Measurements from ENCODE around the gene TMEM258. TPM values are rescaled to one million over a fixed set of nuclear protein-coding genes. Genes with fewer than 3 reads are reported as not detected.

TMEM258 gene
- total RNA-seq, 1 donor from 2014 or later: 162 TPM

DNA sequence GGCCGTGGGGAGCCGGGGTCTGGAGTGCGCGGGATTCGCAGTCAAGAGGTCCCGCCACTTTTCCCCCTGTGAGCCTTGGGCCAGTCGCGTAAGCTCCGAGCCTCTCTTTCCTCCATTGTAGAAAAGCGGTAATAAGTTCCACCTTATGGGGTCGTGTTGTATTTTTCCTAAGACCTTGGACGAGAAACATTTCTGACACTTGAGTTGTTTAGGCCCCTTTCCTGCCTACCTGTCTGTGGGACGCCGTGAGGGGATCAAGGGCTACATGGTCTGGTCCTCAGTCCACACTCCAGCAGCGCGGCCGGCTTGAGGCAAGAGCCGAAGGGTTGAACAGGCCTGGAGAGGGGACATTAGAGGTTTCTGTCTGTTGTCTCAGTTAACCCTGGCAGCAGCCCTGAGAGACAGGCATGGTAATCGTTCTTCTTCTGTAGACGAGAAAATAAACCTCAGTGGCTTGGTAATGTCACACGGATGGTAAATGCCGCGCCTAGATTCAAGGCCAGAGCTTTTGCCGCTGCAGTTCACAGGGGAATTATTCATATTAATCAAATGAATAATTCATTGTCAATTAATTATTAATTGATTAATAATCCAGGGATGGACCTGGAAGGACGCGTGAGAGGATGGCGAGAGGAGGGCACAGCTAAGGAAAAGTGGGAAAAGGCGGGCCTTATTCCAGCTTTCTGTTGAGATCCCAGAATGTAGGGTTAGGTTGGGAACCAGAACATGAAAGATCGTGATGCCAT lies 857 bp upstream of the TMEM258 start:
- Mint-ChIP-seq H3K9me3 (no peaks in the 10 kb centered on the region), H3K36me3 (peaks cover 4% of the 10 kb centered on the region), H3K4me3 (peak overlapping the region; percentile 98), H3K4me1 (ENCODE audit: unreplicated experiment) (peaks cover 14% of the 10 kb centered on the region), H3K27ac (peak overlapping the region; percentile 98), H3K27me3 (no peaks in the 10 kb centered on the region)
- TF ChIP-seq, protein P1, sequence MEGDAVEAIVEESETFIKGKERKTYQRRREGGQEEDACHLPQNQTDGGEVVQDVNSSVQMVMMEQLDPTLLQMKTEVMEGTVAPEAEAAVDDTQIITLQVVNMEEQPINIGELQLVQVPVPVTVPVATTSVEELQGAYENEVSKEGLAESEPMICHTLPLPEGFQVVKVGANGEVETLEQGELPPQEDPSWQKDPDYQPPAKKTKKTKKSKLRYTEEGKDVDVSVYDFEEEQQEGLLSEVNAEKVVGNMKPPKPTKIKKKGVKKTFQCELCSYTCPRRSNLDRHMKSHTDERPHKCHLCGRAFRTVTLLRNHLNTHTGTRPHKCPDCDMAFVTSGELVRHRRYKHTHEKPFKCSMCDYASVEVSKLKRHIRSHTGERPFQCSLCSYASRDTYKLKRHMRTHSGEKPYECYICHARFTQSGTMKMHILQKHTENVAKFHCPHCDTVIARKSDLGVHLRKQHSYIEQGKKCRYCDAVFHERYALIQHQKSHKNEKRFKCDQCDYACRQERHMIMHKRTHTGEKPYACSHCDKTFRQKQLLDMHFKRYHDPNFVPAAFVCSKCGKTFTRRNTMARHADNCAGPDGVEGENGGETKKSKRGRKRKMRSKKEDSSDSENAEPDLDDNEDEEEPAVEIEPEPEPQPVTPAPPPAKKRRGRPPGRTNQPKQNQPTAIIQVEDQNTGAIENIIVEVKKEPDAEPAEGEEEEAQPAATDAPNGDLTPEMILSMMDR (conservative IDR thresholded peaks at IDR 0.05): no peak
- no peak for DNase-seq (ENCODE audit: extremely low spot score, unreplicated experiment)

DNA sequence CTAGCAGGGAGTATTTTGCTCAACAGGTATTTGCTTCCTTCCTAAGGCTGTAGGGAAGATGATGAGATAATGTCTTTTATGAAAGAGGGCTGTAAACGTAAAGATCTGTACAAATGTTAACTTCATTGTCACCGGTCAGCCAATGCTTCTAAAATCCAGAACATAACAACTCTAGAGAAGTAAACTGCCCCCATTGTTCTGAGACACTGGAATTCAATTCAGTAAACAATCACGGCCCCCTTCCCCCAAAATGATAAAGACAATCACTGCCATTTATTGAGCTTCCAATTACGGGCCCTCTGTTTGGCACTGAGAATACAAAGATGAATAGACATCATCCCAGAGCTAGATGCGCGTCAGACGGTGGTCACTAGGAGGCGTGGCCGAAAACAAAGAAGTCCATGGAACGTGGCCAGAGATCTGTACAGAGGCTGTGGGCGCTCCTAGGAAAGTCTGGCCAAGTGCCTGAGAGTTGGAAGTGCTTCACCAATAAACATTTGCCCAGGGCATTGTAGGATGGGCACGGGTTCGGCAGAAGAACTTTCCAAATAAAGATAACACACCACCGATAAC lies 576 bp downstream of the TMEM258 start:
- no peaks in the 10 kb centered on the region for H3K9me3 Mint-ChIP-seq
- peaks cover 8% of the 10 kb centered on the region for H3K4me1 Mint-ChIP-seq (ENCODE audit: unreplicated experiment)
- peaks cover 4% of the 10 kb centered on the region for H3K36me3 Mint-ChIP-seq
- peak overlapping the region; percentile 98 for H3K27ac Mint-ChIP-seq
- H3K4me3 Mint-ChIP-seq: peak overlapping the region; percentile 98
- TF ChIP-seq, protein P1 (conservative IDR thresholded peaks at IDR 0.05): peak; percentile 26
- DNase-seq (ENCODE audit: extremely low spot score, unreplicated experiment): no peak
- H3K27me3 Mint-ChIP-seq: no peaks in the 10 kb centered on the region

DNA sequence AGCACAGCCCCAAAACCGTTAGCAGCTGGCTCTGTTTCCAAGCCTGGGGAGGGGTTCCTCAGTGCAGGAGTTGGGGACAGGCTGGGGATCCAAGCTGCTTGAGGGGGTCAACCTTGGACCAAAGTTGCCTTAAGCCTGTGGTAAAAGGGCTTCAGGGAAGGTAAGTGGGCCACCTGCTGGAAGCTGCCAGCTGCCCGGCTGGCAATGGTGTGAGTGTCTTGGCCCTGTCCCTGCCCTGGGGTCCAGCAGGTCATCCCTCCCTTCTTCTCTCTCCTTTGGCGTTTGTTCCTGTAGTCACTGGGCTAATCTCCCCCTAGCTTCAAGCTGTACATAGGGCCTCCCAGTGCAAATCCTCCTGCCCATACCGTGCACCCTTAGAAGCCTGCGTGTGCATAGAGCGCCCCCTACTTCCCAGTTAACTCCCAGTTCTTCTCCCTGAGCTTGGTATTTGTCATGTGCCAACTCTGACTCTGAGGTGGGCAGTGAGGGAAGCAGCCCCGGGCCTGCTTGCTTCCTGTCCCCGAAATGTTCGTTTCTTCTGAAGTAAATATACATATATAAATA lies 4.4 kb downstream of the TMEM258 start:
- DNase-seq (ENCODE audit: extremely low spot score, unreplicated experiment): no peak
- Mint-ChIP-seq H3K4me1 (ENCODE audit: unreplicated experiment) (peaks cover 15% of the 10 kb centered on the region), H3K27me3 (no peaks in the 10 kb centered on the region), H3K27ac (no peak overlapping the region), H3K9me3 (no peaks in the 10 kb centered on the region), H3K4me3 (no peak overlapping the region), H3K36me3 (peaks cover 6% of the 10 kb centered on the region)
- TF ChIP-seq, protein P1 (conservative IDR thresholded peaks at IDR 0.05): peak; percentile 66

DNA sequence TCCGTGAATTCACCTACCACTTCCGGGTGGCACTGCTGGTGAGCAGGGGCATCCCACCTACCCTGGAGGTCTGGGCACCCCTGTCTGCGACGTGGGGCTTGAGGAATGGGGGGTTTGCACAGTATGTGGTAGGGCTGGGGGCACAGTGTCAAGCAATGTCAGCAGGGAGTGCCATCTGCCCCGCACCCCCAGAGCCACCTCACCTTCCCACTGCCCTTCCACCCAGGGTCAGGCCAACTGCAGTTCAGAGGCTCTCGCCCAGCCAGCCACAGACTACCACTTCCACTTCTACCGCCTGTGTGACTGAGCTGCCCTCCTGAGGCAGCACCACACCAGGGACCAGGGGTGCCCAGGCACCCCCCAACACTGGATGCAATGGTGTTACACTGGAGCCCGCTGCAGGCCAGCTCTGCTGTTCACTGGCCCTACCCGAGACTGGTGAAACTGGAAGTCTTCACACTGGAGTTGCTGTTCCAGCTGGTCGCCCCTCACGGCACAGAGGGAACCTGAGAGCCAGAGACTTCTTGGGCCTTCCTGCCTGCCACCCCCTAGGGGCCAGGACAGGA lies 6.5 kb downstream of the TMEM258 start:
- TF ChIP-seq, protein P1 (conservative IDR thresholded peaks at IDR 0.05): no peak
- Mint-ChIP-seq H3K27me3 (no peaks in the 10 kb centered on the region), H3K36me3 (peaks cover 6% of the 10 kb centered on the region), H3K4me3 (no peak overlapping the region), H3K27ac (no peak overlapping the region), H3K9me3 (no peaks in the 10 kb centered on the region), H3K4me1 (ENCODE audit: unreplicated experiment) (peaks cover 10% of the 10 kb centered on the region)
- no peak for DNase-seq (ENCODE audit: extremely low spot score, unreplicated experiment)

DNA sequence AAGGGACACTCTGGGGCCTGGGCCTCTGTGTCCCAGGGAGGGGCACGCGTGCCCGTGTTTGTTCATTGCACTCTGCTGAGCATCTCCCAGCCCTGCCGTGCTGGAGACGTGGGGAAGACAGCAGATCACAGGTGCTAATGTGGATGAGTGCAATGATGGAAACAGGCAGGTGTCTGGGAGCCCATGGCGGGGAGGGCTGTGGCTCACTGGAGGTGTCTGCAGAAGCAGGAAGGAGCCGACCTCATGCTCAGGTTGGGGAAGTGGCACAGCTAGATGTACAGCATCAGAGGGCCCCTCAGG lies 7.9 kb downstream of the TMEM258 start:
- no peaks in the 10 kb centered on the region for H3K27me3 Mint-ChIP-seq
- H3K4me1 Mint-ChIP-seq (ENCODE audit: unreplicated experiment): peaks cover 10% of the 10 kb centered on the region
- H3K9me3 Mint-ChIP-seq: no peaks in the 10 kb centered on the region
- peaks cover 3% of the 10 kb centered on the region for H3K36me3 Mint-ChIP-seq
- TF ChIP-seq, protein P1 (conservative IDR thresholded peaks at IDR 0.05): no peak
- DNase-seq (ENCODE audit: extremely low spot score, unreplicated experiment): no peak
- H3K4me3 Mint-ChIP-seq: no peak overlapping the region
- no peak overlapping the region for H3K27ac Mint-ChIP-seq

Data from type B pancreatic cell (in vitro differentiated cells).